NCI-H748 (cell line): ENCODE data around the gene HPRT1.
A peak's percentile ranks its signal among the peaks of the same experiment; 100 is the strongest.

Source experiments
- DNase-seq: peaks from one replicate; lab custom pipeline; 2025; ENCODE audit not compliant: unreplicated experiment; lab: John Stamatoyannopoulos, UW

The HPRT1 gene

DNA sequence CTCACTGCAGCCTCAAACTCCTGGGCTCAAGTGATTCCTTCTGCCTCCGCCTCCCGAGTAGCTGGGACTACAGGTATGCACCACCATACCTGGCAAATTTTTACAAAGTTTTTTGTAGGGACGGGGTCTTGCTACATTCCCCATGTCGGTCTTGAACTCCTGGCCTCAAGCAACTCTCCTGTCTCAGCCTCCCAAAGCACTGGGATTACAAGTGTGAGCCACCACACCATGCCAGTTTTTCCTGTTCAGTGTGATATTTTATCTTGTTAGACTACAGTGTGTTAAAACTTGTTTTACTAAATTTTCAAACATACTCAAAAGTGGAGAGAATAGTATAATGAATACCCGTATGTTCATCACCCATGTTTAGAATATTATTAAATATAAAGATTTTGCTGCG, 12.1 kb downstream of the HPRT1 start:
- DNase-seq, result no peak

DNA sequence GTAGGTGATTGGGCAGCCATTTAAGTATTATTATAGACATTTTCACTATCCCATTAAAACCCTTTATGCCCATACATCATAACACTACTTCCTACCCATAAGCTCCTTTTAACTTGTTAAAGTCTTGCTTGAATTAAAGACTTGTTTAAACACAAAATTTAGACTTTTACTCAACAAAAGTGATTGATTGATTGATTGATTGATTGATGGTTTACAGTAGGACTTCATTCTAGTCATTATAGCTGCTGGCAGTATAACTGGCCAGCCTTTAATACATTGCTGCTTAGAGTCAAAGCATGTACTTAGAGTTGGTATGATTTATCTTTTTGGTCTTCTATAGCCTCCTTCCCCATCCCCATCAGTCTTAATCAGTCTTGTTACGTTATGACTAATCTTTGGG, 16.3 kb downstream of the HPRT1 start:
- no peak for DNase-seq

DNA sequence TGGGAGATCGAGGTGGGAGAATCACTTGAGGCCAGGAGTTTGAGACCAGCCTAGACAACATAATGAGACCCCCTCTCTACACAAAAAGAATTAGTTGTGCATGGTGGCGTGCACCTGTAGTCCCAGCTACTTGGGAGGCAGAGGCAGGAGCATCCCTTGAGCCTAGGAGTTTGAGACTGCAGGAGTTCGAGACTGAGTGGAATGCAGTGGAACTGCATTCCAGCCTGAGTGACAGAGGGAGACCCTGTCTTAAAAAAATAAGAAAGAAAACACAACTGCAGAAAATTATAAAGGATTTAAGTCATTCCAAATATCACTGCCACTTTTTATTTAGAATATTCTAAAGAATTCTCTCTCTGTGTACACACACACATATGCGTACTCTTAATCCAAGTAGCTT, 18.4 kb downstream of the HPRT1 start:
- no peak for DNase-seq

DNA sequence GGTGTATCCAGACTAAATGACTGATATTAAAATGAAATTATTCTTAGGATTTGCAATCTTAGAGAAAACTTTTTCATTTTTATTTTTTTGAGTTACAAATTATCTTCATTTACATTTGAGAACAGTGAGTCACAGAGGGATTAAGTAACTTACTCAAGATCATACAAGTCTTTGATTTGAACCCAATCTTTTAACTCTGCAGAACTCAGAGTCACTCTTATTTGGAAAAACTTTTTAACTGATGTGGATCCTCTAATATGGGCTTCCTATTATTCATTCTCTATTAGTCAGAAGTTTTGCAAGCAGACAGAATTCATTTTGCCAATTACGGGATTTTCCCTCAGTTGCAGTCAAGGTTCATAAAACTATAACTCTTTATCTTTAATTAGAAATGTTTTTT, 20.1 kb downstream of the HPRT1 start:
- DNase-seq, result no peak

DNA sequence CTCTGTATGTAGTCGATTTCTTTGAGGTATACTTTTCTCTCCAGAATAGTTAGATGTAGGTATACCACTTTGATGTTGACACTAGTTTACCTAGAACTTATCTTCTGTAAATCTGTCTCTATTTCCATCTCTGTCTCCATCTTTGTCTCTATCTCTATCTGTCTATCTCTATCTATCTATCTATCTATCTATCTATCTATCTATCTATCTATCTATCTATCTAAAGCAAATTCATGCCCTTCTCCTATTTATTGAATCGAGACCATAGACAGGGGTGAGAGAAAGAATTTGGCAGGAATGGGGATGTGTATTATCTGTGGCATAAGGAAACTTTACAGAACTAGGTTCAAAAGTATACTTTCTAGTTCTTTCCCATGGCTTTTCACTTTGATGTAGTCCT, 21.4 kb downstream of the HPRT1 start:
- no peak for DNase-seq

DNA sequence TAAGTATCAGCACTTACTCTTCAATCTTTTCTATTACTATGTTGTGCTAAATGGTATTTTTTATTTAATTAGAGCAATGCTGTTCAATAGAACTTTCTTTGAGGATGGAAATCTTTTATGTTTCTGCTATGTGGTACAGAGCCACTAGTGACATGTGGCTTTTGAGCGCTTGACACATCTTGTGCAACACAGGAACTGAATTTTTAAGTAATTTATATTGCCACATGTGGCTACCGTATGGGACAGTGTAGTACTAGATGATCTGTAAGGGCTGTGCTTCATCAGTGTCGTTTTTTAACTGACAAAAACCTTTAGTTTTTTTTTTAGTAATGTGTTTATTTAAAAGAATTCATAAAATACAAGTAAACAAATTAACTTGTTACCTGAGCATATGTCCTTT, 22.4 kb downstream of the HPRT1 start:
- DNase-seq, result no peak

DNA sequence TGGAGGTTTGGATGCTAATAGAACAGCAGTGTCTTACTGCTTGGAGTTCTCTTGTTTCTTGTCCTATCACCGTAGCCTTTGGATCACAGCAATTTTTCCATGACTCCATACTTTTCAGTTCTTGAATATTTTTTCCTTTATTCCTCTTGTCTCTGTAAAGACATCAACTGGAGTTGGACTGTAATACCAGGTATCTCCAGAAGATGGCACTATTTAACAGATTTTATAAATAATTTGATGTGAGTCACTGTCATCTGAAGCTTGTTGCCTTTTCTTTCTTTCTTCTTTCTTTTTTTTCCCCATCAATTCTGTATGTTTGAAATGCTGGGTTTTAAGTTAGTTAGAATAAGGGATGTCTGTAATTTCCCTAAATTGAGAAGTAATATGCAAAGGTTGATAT, 24.1 kb downstream of the HPRT1 start:
- DNase-seq, result peak; percentile 39

DNA sequence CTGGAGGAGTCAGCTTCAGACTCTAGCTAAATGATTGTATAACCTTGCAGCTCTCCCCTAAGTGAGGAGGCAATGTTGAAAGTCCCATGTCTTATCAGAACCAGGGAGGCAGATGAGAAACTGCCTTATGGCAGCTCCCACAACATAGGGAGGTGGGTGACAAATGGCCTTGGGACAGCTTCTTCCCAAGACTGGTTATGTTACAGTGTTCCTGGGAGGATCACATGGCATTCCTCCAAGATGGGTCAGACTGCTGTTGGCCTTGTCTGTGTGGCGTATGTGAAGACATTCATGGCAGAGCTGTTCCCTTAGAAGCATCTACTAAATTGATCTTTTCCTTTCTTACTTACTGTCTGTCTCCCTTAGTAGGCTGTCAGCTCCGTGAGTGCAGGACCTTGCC, 42.0 kb downstream of the HPRT1 start:
- no peak for DNase-seq

DNA sequence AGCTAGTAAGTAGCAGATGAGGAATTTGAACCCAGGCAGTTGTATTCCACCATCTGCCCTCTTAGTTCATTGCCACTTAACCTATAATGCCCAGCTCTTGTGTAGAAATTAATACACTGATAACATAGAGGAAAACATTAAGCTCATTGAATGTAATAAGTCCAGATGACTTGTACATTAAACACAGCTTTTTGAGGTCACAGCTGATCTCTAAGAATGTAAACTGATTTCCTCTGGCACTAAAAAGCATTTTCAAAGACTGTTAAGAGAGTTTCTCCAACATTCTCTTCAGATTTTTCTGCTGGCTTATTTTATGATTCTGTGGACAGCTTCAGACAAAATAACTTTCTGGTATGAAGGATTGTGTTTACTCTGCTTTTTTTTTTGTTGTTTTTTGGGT, 42.7 kb downstream of the HPRT1 start:
- DNase-seq, result no peak

DNA sequence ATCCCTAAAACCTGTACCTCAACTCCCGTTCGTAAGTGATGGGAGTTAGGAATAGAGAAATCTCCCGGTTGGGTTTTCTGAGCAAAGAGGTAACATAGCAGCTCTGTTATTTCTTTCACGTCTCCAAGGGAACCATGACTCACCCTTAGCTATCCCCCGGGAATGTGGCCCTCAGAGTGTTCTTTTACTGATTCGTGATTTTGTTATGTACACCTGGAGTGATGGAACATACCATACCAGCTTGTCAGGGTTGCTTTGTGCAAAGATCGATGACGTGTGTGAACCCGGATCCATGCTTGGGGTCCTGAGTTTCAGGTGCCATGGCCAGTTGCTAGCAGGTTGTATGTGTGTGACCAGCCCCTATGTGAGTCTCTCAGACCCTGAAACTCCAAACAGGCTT, 52.6 kb downstream of the HPRT1 start:
- no peak for DNase-seq

DNA sequence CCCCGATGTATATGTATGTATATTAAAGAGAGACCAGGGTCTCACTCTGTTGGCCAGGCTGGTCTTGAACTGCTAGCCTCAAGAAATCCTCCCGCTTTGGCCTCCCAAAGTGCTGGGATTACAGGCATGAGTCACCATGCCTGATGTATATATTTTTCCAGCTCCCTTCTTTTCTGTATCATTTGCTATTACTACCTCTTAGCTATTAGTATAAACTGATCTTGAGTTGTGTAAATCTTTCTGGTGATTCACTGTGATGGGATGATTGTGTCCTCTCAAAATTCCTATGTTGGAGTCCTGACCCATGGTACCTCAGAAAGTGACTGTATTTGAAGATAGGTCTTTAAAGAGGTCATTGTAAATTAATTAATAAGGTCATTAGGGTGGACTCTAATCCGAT, 53.1 kb downstream of the HPRT1 start:
- DNase-seq, result no peak

DNA sequence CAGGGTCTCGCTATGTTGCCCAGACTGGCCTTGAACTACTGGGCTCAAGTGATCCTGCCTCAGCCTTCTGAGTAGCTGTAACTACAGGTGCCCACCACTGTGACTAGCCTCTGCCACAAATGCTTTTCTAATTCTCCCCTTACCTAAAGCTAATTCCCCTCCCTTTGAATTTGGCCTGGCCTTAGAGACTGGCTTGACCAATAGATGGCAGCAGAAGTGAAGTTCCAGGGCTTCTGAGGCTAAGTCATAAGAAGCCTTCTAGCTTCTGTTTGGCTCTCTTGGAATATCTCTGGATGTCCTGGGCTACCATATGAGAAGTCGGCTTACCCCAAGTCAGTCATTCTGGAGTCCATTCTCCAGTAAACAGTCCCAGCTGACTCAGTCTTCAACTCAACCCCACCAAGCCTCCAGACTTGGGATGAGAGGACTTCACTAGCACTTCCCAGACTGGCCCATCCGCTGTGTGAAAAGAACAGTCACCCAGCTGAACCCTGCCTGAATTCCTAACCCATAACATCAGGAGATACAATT, 61.0 kb downstream of the HPRT1 start:
- peak; percentile 60 for DNase-seq

DNA sequence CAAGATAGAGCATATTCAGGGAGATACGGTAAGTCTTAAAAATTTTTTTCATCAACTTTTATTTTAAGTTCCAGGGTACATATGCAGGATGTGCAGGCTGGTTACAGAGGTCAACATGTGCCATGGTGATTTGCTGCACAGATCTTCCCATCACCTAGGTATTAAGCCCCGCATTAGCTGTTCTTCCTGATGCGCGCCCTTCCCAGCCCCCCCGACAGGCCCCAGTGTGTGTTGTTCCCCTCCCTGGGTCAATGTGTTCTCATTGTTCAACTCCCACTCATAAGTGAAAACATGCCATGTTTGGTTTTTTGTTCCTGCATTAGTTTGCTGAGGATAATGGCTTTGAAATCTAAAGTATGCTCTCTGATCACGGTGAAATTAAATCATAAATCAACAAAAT, 64.2 kb downstream of the HPRT1 start:
- no peak for DNase-seq

DNA sequence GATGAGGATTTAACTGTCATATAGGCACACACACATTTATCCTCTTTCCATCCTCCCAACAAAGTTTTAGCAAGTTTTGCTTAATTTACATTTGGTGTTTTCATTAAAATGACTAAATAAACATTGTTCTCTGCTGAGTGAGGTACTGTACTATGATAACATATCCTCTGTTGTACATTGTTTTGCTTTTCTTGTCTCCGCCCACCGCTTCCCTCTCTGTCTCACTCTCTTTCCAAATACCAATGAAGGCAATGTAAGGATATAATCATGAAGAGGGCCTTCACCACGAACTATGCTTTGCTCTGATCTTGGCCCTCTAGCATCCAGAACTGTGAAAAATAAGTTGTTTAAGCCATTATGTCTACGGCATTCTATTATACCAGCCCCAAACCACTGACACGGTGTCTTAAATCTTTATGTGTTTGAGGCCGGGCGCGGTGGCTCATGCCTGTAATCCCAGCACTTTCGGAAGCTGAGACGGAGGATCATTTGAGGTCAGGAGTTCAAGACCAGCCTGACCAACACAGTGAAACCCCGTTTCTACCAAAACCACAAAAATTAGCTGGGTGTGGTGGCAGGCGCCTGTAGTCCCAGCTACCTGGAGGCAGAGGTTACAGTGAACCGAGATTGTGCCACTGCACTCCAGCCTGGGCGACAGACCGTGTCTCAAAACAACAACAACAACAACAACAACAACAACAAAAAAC, 65.3 kb downstream of the HPRT1 start:
- DNase-seq, result no peak

DNA sequence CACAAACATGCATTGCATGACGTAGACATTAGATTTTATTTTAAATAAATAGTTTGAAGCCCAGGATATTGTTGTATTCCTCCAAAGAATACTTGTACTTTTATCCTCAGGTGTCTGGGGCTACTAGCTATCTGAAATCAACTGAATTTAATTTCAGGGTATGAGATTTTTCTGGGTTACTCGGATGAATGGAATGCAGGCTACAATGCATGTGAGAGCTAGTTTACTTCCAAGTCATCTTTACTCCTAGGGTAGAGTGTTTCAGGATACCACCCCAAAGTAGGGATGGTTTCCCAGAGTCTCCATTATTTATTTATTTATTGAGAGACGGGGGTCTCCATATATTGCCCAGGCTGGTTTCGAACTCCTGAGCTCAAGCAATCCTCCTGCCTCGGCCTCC, 66.4 kb downstream of the HPRT1 start:
- DNase-seq, result no peak

DNA sequence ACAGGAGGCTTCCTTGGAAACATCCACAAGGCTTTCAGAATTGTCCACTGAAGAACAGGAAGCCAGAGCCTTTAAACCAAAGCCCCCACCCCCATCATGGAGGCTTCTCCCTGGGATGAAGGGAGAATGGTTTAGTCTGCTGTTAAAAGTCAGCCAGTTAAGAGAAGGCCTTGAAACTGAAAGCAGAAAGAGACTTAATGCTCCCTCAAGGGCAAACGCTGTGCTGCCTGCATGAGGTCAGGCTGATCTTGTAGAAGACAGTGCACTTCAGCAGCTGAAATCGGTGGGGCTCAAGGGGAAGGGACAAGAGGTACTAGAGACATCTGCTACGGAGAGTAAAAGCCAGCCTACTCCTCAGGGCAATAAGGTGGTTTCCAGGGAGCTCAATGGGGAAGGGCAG, 69.0 kb downstream of the HPRT1 start:
- no peak for DNase-seq

DNA sequence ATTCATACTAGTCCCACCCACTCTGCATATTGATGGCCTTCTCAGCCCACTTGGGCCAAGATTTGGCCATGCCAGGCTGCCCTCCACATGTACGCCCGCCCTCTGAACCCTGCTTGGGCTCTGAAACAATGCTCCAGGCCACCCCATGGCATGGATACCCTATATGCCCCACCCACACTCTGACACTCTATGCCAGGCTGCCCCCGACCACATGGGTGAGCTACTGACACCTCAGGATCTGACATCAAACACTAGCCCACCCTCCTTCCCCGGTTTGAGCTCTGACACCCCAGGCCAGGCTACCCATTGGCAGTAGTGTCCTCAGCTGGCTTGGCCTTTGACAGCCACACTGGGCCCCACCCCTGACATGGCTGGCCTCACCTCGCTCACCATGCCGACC, 69.5 kb downstream of the HPRT1 start:
- DNase-seq, result no peak

DNA sequence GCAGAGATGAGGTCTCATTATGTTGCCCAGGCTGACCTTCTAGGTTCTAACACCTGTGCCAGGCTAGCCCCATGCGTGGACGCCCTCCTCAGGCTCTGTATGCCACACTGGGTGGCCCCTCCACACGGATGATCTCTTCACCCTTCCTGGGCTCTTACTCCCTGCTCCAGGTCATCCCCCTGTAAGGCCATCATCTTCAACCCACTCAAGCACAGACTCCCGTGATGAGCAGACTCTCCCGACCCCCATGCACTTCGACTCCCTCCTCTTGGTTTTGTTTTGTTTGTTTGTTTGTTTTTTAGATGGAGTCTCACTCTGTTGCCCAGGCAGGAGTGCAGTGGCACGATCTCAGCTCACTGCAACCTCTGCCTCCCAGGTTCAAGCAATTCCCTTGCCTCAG, 70.9 kb downstream of the HPRT1 start:
- DNase-seq, result no peak

DNA sequence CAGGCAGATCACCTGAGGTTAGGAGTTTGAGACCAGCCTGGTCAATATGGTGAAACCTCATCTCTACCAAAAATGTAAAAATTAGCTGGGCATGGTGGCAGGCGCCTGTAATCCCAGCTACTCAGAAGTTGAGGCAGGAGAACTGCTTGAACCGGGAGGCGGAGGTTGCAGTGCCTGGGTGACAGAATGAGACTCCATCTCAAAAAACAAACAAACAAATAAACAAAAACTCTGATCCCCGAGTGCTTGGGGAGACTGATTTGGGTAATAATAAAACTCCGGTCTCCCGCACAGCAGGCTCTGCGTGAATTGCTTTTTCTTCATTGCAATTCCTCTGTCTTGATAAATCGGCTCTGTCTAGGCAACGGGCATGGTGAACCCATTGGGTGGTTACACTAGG, 73.4 kb downstream of the HPRT1 start:
- no peak for DNase-seq

DNA sequence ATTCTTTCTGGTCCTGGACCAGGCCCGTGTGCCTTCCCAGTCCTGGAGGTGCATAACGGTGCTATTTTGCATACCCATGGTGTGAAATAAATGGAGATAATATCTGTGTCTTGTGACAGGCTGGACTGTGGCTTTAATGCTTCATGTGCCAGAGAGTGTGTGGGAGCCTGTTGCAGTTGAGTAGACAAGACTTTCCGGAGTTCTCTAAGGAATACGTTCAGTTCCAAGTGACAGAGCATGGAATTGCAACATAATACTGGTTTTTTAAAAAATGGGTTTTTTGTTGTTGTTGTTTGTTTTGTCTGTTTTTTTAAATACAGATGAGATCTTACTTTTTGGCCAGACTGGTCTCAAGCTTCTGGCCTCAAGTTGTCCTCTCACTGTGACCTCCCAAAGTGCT, 74.0 kb downstream of the HPRT1 start:
- no peak for DNase-seq

DNA sequence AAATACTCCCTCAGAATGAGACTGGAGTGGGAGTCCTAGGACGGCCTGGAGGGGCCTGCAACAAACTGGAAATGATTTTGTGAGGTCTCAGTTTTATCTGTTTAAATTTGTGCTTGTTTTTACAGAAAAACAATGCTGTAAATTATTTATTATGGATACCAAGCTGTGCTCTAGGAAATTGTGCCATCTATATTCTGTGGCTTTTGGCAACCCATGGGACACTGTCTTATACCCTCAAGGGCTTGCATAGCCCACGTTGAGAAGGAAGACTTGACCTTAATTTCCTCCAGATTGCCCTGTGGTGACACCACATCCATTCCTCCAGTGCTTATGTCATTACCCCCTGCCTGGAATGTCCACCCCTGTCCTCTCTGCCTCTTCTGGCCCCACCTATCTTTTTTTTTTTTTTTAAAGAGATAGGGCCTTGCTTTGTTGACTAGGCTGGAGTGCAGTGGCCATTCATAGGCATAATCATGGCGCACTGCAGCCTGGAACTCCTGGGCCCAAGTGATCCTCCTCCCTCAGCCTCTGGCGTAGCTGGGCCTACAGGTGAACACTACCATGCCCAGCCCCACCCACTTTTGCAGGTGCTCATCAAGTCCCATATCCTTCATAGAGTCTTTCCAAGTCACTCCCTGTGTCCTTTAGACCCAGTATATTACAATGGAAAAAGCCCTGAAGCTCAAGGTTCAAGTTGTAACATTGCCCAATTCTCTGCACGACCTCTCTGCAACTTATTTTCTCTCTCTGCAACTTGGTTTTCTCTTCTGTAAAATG, 77.4 kb downstream of the HPRT1 start:
- peak; percentile 7 for DNase-seq

DNA sequence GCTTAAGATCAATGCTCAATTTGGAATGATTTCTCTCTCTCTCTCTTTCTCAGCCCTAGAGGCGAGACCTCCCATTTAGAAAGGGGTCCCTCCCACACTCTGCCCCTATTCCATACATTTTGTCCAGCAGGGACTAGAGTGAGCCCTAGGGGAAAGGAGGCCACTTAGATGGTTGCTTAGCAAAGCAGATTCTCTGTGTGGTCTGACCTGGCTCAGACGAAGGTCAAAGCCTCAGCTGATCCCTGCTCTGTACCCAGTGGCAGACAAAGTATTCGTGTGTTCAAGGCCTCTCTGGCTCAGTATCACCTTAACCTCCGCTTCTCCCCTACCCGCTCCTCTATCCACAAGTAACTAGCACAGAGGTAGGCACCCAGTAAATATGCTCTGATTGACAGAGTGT, 78.4 kb downstream of the HPRT1 start:
- DNase-seq, result no peak

DNA sequence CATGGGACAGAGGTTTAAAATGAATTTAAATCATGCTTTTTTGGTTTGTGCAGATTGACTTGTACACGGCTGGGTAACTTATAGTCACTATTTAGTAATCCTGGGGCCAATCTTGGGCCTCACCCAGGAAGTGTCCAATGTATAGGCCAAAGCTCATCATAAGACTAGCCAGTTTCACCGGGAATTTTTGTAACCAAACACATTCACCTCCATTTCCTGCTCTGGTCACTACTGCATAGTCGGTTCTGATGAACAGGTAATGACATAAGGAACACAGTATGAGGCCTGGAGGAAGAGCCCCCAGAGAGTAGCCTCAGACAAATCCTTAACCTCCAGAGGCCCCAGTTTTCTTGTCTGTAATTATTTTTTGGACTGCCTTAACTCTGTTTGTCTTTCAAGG, 81.9 kb downstream of the HPRT1 start:
- DNase-seq, result no peak
